H1 (cell line): ENCODE data around the gene RAI14. TPM values are rescaled to one million over a fixed set of nuclear protein-coding genes. Genes with fewer than 3 reads are reported as not detected.

ENCODE experiments used
- CTCF ChIA-PET: fragments of 300-600 bp; sonication (Branson Sonifier 250); formaldehyde crosslinking; loops from one replicate; lab custom pipeline; 2021; ENCODE audit not compliant: partially characterized antibody; lab: Charles Lee
- POLR2A ChIA-PET: fragments of 300-600 bp; sonication (Branson Sonifier 250); formaldehyde crosslinking; loops from one replicate; lab custom pipeline; 2021; ENCODE audit warnings: inconsistent platforms; ENCODE audit not compliant: partially characterized antibody; lab: Charles Lee
- DNase-seq, 2 experiments: peaks; one replicate each; pipeline versions ENCODE4 v3.0.0 to v3.0.0-alpha.2; 2010 to 2022; ENCODE audit warnings: low spot score in 2 of 2, low read depth in 1 of 2, mixed read lengths in 1 of 2
- FAIRE-seq: peaks from 2 replicates; lab custom pipeline; 2011; peaks lifted over from hg19 to GRCh38; lab: Jason Lieb, UNC
- H2AFZ ChIP-seq: 2 replicates; pipeline ENCODE4 v1.8.1; 2012; ENCODE audit warnings: low read length, inconsistent platforms
- H2AK5ac ChIP-seq: 2 replicates; pipeline ENCODE4 v1.6.1; 2013; ENCODE audit warnings: low read depth, low read length
- H2BK120ac ChIP-seq: replicated peaks from 2 replicates; pipeline ENCODE3; 2013; ENCODE audit warnings: low read depth, low read length, inconsistent platforms
- H2BK12ac ChIP-seq: 2 replicates; pipeline ENCODE4 v1.6.1; 2013; ENCODE audit warnings: low read depth, low read length
- H2BK15ac ChIP-seq: 2 replicates; pipeline ENCODE4 v1.6.1; 2013; ENCODE audit warnings: low read length
- H2BK20ac ChIP-seq: 2 replicates; pipeline ENCODE4 v1.6.1; 2013; ENCODE audit warnings: low read length
- H2BK5ac ChIP-seq: 2 replicates; pipeline ENCODE4 v1.6.1; 2013; ENCODE audit warnings: low read depth, low read length
- H3K14ac ChIP-seq: 2 replicates; pipeline ENCODE4 v1.6.1; 2013; ENCODE audit warnings: inconsistent platforms; ENCODE audit not compliant: insufficient read length
- H3K18ac ChIP-seq: 2 replicates; pipeline ENCODE4 v1.6.1; 2013; ENCODE audit warnings: low read length; ENCODE audit errors: extremely low read depth
- H3K23ac ChIP-seq: 2 replicates; pipeline ENCODE4 v1.6.1; 2013; ENCODE audit warnings: inconsistent platforms; ENCODE audit not compliant: insufficient read length
- H3K23me2 ChIP-seq: 2 replicates; pipeline ENCODE4 v1.6.1; 2013; ENCODE audit warnings: low read depth, low read length
- H3K27ac ChIP-seq: 2 replicates; pipeline ENCODE4 v1.6.1; 2011; ENCODE audit warnings: low read depth, low read length, inconsistent platforms
- H3K27me3 ChIP-seq, 4 experiments: replicated peaks in 1 of 4; 1 replicate in 1 of 4; 2 replicates in 3 of 4; pipeline versions ENCODE4 v1.6.1 to v1.8.1; 2011 to 2013; ENCODE audit warnings: low read length in 3 of 4, mild to moderate bottlenecking in 3 of 4, inconsistent platforms in 2 of 4, mixed read lengths in 2 of 4, moderate library complexity in 1 of 4; ENCODE audit not compliant: control insufficient read depth in 3 of 4, insufficient read depth in 3 of 4; ENCODE audit errors: extremely low read depth in 1 of 4
- H3K36me3 ChIP-seq, 4 experiments: 2 replicates each; pipeline versions ENCODE4 v1.6.1 to v1.8.1; 2011 to 2013; ENCODE audit warnings: mild to moderate bottlenecking in 4 of 4, low read length in 3 of 4, moderate library complexity in 2 of 4, control low read depth in 1 of 4, inconsistent platforms in 1 of 4; ENCODE audit not compliant: insufficient read depth in 4 of 4, control insufficient read depth in 2 of 4
- H3K4ac ChIP-seq: replicated peaks from 2 replicates; pipeline ENCODE3; 2013; ENCODE audit warnings: low read length, low read depth, mixed read lengths, inconsistent platforms; ENCODE audit not compliant: insufficient read length
- H3K4me1 ChIP-seq, 4 experiments: replicated peaks in 1 of 4; 1 replicate in 1 of 4; 2 replicates in 3 of 4; pipeline versions ENCODE4 v1.6.1 to v1.8.1; 2011 to 2013; ENCODE audit warnings: low read length in 3 of 4, inconsistent platforms in 2 of 4, mixed read lengths in 1 of 4; ENCODE audit not compliant: insufficient read depth in 4 of 4, control insufficient read depth in 3 of 4
- H3K4me2 ChIP-seq, 2 experiments: 2 replicates each; pipeline versions ENCODE4 v1.6.1 to v1.8.1; 2011 to 2013; ENCODE audit warnings: low read depth in 2 of 2, low read length in 2 of 2, control low read depth in 1 of 2, inconsistent platforms in 1 of 2, mild to moderate bottlenecking in 1 of 2; ENCODE audit not compliant: insufficient read depth in 1 of 2
- H3K4me3 ChIP-seq, 4 experiments: fragments of 200-600, 300-600 bp in 1 of 4; sonication (generic), shearing (Covaris generic), sonication (Bioruptor Twin) in 1 of 4; 2 replicates each; pipeline versions ENCODE4 v1.5.1 to v1.8.1; 2011 to 2016; ENCODE audit warnings: low read length in 4 of 4, low read depth in 3 of 4, control low read depth in 2 of 4, inconsistent platforms in 2 of 4, mild to moderate bottlenecking in 2 of 4, mixed read lengths in 1 of 4, moderate library complexity in 1 of 4; ENCODE audit not compliant: insufficient read depth in 2 of 4; ENCODE audit errors: extremely low read depth in 1 of 4
- H3K56ac ChIP-seq: replicated peaks from 2 replicates; pipeline ENCODE3; 2013; ENCODE audit warnings: low read depth, mild to moderate bottlenecking, mixed read lengths, low read length, inconsistent platforms; ENCODE audit not compliant: insufficient read length
- H3K79me1 ChIP-seq: 2 replicates; pipeline ENCODE4 v1.6.1; 2013; ENCODE audit warnings: low read depth, low read length, control low read depth
- H3K79me2 ChIP-seq, 2 experiments: 2 replicates each; pipeline versions ENCODE4 v1.6.1 to v1.8.1; 2012 to 2013; ENCODE audit warnings: low read length in 2 of 2, mild to moderate bottlenecking in 2 of 2, inconsistent platforms in 1 of 2; ENCODE audit not compliant: insufficient read depth in 2 of 2, control insufficient read depth in 1 of 2
- H3K9ac ChIP-seq, 4 experiments: replicated peaks in 1 of 4; 1 replicate in 1 of 4; 2 replicates in 3 of 4; pipeline versions ENCODE4 v1.6.1 to v1.8.1; 2011 to 2013; ENCODE audit warnings: low read depth in 3 of 4, low read length in 3 of 4, control low read depth in 2 of 4, mild to moderate bottlenecking in 2 of 4, moderate library complexity in 2 of 4, inconsistent platforms in 1 of 4; ENCODE audit errors: extremely low read depth in 1 of 4
- H3K9me3 ChIP-seq, 2 experiments: 2 replicates each; pipeline versions ENCODE4 v1.6.1 to v1.8.1; 2012 to 2013; ENCODE audit warnings: mild to moderate bottlenecking in 2 of 2, moderate library complexity in 2 of 2, control low read depth in 1 of 2, inconsistent platforms in 1 of 2, low read depth in 1 of 2, low read length in 1 of 2, mixed read lengths in 1 of 2; ENCODE audit not compliant: insufficient read depth in 2 of 2
- H4K20me1 ChIP-seq, 2 experiments: replicated peaks in 1 of 2; 2 replicates each; pipeline versions ENCODE3 to v1.8.1; 2011 to 2013; ENCODE audit warnings: inconsistent platforms in 2 of 2, low read length in 2 of 2, mild to moderate bottlenecking in 1 of 2; ENCODE audit not compliant: insufficient read depth in 2 of 2, control insufficient read depth in 1 of 2
- H4K5ac ChIP-seq: 2 replicates; pipeline ENCODE4 v1.6.1; 2013; ENCODE audit warnings: low read length, low read depth, mixed read lengths, inconsistent platforms; ENCODE audit not compliant: insufficient read length
- H4K8ac ChIP-seq: 2 replicates; pipeline ENCODE4 v1.8.0; 2013; ENCODE audit warnings: mild to moderate bottlenecking, moderate library complexity, low read length, inconsistent platforms; ENCODE audit not compliant: insufficient read depth; ENCODE audit errors: extremely low read depth
- H4K91ac ChIP-seq: replicated peaks from 2 replicates; pipeline ENCODE3; 2013; ENCODE audit warnings: low read length, mixed read lengths, inconsistent platforms; ENCODE audit not compliant: insufficient read length
- BCL11A ChIP-seq, 2 experiments: IDR thresholded peaks; one replicate each; pipeline ENCODE4 v1.6.1; 2011; ENCODE audit warnings: low read depth in 2 of 2, low read length in 2 of 2, mild to moderate bottlenecking in 2 of 2
- CBX5 ChIP-seq: fragments of 300-800, 300-1000 bp; sonication (generic); IDR thresholded peaks from 2 replicates; pipeline ENCODE4 v1.7.1; 2016; ENCODE audit warnings: antibody characterized with exemption, low read length, low read depth
- CEBPB ChIP-seq: IDR thresholded peaks from 2 replicates; pipeline ENCODE4 v1.6.1; 2012; ENCODE audit warnings: low read depth, low read length
- EGR1 ChIP-seq: IDR thresholded peaks from 2 replicates; pipeline ENCODE4 v1.6.1; 2011; ENCODE audit warnings: low read depth, low read length, borderline replicate concordance
- EZH2 ChIP-seq: fragments of 200-600 bp; sonication (generic); IDR thresholded peaks from 2 replicates; pipeline ENCODE4 v1.7.1; 2012; ENCODE audit warnings: low read depth, mild to moderate bottlenecking, moderate library complexity, low read length, inconsistent platforms; ENCODE audit not compliant: severe bottlenecking
- FOSL1 ChIP-seq: IDR thresholded peaks from 2 replicates; pipeline ENCODE4 v1.6.1; 2011; ENCODE audit warnings: mild to moderate bottlenecking, low read depth, low read length, moderate library complexity; ENCODE audit not compliant: insufficient read depth
- GABPA ChIP-seq: IDR thresholded peaks from 2 replicates; pipeline ENCODE4 v1.6.1; 2011; ENCODE audit warnings: mild to moderate bottlenecking, low read length, moderate library complexity, borderline replicate concordance; ENCODE audit not compliant: insufficient read depth
- PHF8 ChIP-seq: fragments of 200-600 bp; sonication (generic); conservative IDR thresholded peaks from 2 replicates; pipeline ENCODE4 v1.7.1; 2012; ENCODE audit warnings: low read depth, mild to moderate bottlenecking, inconsistent platforms, low read length, moderate library complexity
- RNF2 ChIP-seq: fragments of 200-900, 300-1000 bp; sonication (generic); IDR thresholded peaks from 2 replicates; pipeline ENCODE4 v1.7.1; 2016; ENCODE audit warnings: borderline replicate concordance, low read depth, mild to moderate bottlenecking, antibody characterized with exemption, low read length; ENCODE audit not compliant: poor library complexity, severe bottlenecking; ENCODE audit errors: missing control alignments
- SIN3A ChIP-seq, 2 experiments: IDR thresholded peaks in 1 of 2; conservative IDR thresholded peaks in 1 of 2; 2 replicates each; pipeline ENCODE4 v1.6.1; 2011 to 2012; ENCODE audit warnings: low read length in 2 of 2, improper control_type of control experiment in 1 of 2, low read depth in 1 of 2, mild to moderate bottlenecking in 1 of 2
- TCF12 ChIP-seq: IDR thresholded peaks from 2 replicates; pipeline ENCODE4 v1.6.1; 2011; ENCODE audit warnings: low read depth, mild to moderate bottlenecking, low read length
- YY1 ChIP-seq: IDR thresholded peaks from 2 replicates; pipeline ENCODE4 v1.6.1; 2011; ENCODE audit warnings: low read depth, mild to moderate bottlenecking, low read length
- WGBS, 2 experiments: shearing (Covaris generic) in 1 of 2; methylation state at CpG; one replicate each; pipeline versions ENCODE4 v1.1.6 to v1.1.7; 2013 to 2015; ENCODE audit warnings: low lambda C conversion rate in 2 of 2, mixed read lengths in 2 of 2, inconsistent platforms in 1 of 2, low coverage in 1 of 2, missing lambda C conversion rate in 1 of 2; ENCODE audit not compliant: insufficient replicate concordance in 2 of 2, insufficient coverage in 1 of 2, insufficient read length in 1 of 2; ENCODE audit errors: extremely low coverage in 1 of 2, missing lambda C conversion rate in 1 of 2; 5-methylcytosine and 5-hydroxymethylcytosine counted together
- polyA plus RNA-seq, 7 experiments: library from polyadenylated mRNA; depleted of rRNA in 3 of 7; stranded (reverse) in 5 of 7; unstranded in 2 of 7; fragments of >200 nt in 5 of 7; fragments of 200-250 nt in 2 of 7; gene quantifications; 1 replicate in 5 of 7; 2 replicates in 1 of 7; 4 replicates in 1 of 7; pipeline versions ENCODE4 v1.2.1 to v1.2.3, GENCODE V29; 2011 to 2013; ENCODE audit warnings: missing spikeins in 2 of 7, mixed read lengths in 2 of 7
- total RNA-seq: library from RNA; stranded (reverse); fragmentation: NEBNext Ultra II Directional; extraction: Animal tissue kit (Norgen Biotek cat#: 25700); gene quantifications from 2 replicates; pipeline ENCODE4 v1.2.1, GENCODE V29; 2021

The RAI14 gene
- total and polyA plus RNA-seq, 2 of the 8 experiments (the other 6 are each of a cell fraction or from before 2014, with no cell fraction given) = 48.4 to 210 TPM

DNA sequence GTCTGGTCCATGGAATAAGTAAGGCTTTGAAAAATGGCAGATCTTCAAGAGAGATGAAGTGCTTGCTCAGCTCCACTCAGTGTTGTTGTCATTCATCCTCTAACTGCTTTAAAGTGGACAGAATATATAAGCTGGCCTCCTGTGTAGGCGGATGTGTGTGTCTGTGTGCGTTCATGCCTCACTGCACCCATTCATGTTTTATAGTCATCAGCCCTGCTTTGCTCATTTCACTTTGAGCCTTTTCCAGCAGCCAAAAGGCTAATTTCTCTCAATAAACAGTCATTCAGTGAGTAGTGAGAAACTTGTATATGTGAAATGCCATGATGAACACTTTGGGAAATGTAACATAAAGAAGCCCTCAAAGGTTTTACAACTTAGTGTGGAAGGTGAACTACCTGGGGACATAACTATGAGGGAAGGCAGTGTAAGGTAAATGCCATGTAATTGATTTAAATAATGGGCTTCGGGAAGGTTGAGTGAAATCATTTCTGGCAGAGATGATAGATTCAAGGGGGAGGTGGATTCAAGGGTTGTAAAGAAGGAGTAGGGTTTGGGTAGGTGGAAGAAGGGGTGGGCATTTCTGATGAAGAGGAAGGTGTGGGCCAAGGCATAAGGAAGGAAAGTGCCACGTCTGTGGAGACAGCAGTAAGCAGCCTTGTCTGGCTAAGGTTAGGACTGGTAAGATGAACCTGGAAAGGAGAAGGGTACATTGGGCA, 198.5 kb downstream of the RAI14 start:
- no peak for FAIRE-seq
- POLR2A ChIA-PET = no interaction called here
- no peak for TF ChIP-seq FOSL1
- TF ChIP-seq GABPA = no peak
- TF ChIP-seq BCL11A (IDR thresholded peaks at IDR 0.05; ENCODE audit: low read depth in 2 of 2, low read length in 2 of 2) = no peak
- no peak for TF ChIP-seq YY1
- no peak for TF ChIP-seq PHF8
- no peak for TF ChIP-seq EZH2
- TF ChIP-seq RNF2 = no peak
- no peak for TF ChIP-seq CEBPB
- TF ChIP-seq SIN3A (conservative IDR thresholded peaks at IDR 0.05 in 1 of 2, IDR thresholded peaks at IDR 0.05 in 1 of 2; ENCODE audit: low read depth in 1 of 2, low read length in 2 of 2) = no peak
- no peak for TF ChIP-seq CBX5
- no peak for TF ChIP-seq TCF12
- no peak for TF ChIP-seq EGR1

More for the DNA sequence above, 198.5 kb downstream of the RAI14 start:
- CTCF ChIA-PET = no interaction called here
- H3K27ac ChIP-seq = no peak overlapping the region
- no peaks in the 10 kb centered on the region for H3K79me2 ChIP-seq
- no peaks in the 10 kb centered on the region; the same call in 1 of the 2 replicates for H3K23me2 ChIP-seq
- H3K4me2 ChIP-seq = no peak overlapping the region
- H3K36me3 ChIP-seq = no peaks in the 10 kb centered on the region
- H3K4ac ChIP-seq = no peak overlapping the region
- H2AFZ ChIP-seq = no peak overlapping the region
- H2BK15ac ChIP-seq = no peak overlapping the region
- H3K18ac ChIP-seq = no peak overlapping the region
- H3K9ac ChIP-seq = no peak overlapping the region
- no peaks in the 10 kb centered on the region for H3K9me3 ChIP-seq
- H3K56ac ChIP-seq = no peak overlapping the region
- no peak overlapping the region for H4K91ac ChIP-seq
- no peaks in the 10 kb centered on the region for H3K79me1 ChIP-seq
- H2AK5ac ChIP-seq = no peak overlapping the region
- no peak overlapping the region for H4K5ac ChIP-seq
- no peaks in the 10 kb centered on the region for H4K20me1 ChIP-seq
- H2BK12ac ChIP-seq = no peak overlapping the region
- H3K14ac ChIP-seq = no peak overlapping the region
- H3K23ac ChIP-seq = no peak overlapping the region
- H2BK120ac ChIP-seq = no peak overlapping the region
- H2BK20ac ChIP-seq = no peak overlapping the region
- H4K8ac ChIP-seq = no peak overlapping the region
- no peak overlapping the region for H2BK5ac ChIP-seq
- 88% methylated on average over 4 of the region's 4 CpGs; no CpG with 5 or more reads in 1 of the 2 experiments for WGBS, 2 experiments
- DNase-seq = no peak
- H3K27me3 ChIP-seq = no peaks in the 10 kb centered on the region
- H3K4me3 ChIP-seq = no peak overlapping the region
- no peaks in the 10 kb centered on the region for H3K4me1 ChIP-seq
